ENCODE results near the gene GRHL1. TPM values are rescaled to one million over a fixed set of nuclear protein-coding genes. Genes with fewer than 3 reads are reported as not detected.
"Not testable (repeated sequence)": the region's sequence is repeated elsewhere in the genome, so short reads cannot be mapped to it uniquely, and the experiment has no call there.

GRHL1 gene
- total and polyA plus RNA-seq, 9 of the 15 experiments (the other 6 are each of a cell fraction or from before 2014, with no cell fraction given) = 1.7 to 6.1 (median 4.7) TPM

- H3K9me3 ChIP-seq (replicated peaks; ENCODE audit: control insufficient read depth, insufficient read depth, low read depth, low read length) = no peaks in the 10 kb centered on the region; the same call in 1 of the 2 replicates
- CTCF ChIA-PET (ENCODE audit: low intra/inter-chr PET ratio) = no interaction called here
- TF ChIP-seq TEAD1 (CRISPR knock-in tag; IDR thresholded peaks at IDR 0.05) (no peak), HSF4 (CRISPR knock-in tag; IDR thresholded peaks at IDR 0.05; ENCODE audit: borderline replicate concordance) (no peak), TEAD4 (IDR thresholded peaks at IDR 0.05; ENCODE audit: low read length) (no peak), TEAD4 (CRISPR knock-in tag; IDR thresholded peaks at IDR 0.05; ENCODE audit: borderline replicate concordance) (no peak), ZKSCAN8 (CRISPR knock-in tag; IDR thresholded peaks at IDR 0.05) (no peak), TEAD2 (tag; IDR thresholded peaks at IDR 0.05) (no peak)
- TF ChIP-seq, protein P1, sequence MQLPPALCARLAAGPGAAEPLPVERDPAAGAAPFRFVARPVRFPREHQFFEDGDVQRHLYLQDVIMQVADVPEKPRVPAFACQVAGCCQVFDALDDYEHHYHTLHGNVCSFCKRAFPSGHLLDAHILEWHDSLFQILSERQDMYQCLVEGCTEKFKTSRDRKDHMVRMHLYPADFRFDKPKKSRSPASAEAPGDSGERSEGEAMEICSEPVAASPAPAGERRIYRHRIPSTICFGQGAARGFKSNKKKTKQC (CRISPR knock-in tag; IDR thresholded peaks at IDR 0.05) = no peak
- TF ChIP-seq, protein P2, sequence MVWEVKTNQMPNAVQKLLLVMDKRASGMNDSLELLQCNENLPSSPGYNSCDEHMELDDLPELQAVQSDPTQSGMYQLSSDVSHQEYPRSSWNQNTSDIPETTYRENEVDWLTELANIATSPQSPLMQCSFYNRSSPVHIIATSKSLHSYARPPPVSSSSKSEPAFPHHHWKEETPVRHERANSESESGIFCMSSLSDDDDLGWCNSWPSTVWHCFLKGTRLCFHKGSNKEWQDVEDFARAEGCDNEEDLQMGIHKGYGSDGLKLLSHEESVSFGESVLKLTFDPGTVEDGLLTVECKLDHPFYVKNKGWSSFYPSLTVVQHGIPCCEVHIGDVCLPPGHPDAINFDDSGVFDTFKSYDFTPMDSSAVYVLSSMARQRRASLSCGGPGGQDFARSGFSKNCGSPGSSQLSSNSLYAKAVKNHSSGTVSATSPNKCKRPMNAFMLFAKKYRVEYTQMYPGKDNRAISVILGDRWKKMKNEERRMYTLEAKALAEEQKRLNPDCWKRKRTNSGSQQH (CRISPR knock-in tag; IDR thresholded peaks at IDR 0.05) = no peak
- POLR2A ChIA-PET = no interaction called here
- no peak for FAIRE-seq
- no peak overlapping the region for H3K27ac ChIP-seq (ENCODE audit: extremely low read depth, low read depth, low read length)
- H3K4me3 ChIP-seq = no peak overlapping the region
- no peak for DNase-seq (ENCODE audit: extremely low read depth in 1 of 4, low spot score in 3 of 4)
- H2AFZ ChIP-seq (ENCODE audit: low read depth, low read length) = no peak overlapping the region
- no peak for ATAC-seq
- no peaks in the 10 kb centered on the region for H3K36me3 ChIP-seq (ENCODE audit: control insufficient read depth, insufficient read depth, low read length)
- H3K4me2 ChIP-seq (ENCODE audit: insufficient read depth, low read length) = no peak overlapping the region
- no peaks in the 10 kb centered on the region for H3K9me1 ChIP-seq (ENCODE audit: control insufficient read depth, insufficient read depth, low read length)
- BruUV-seq (replicated peaks) = no TSS peak
- no peaks in the 10 kb centered on the region for H3K79me2 ChIP-seq (ENCODE audit: control insufficient read depth, insufficient read depth, low read length)
- H4K20me1 ChIP-seq (replicated peaks; ENCODE audit: control insufficient read depth, insufficient read depth, low read length) = no peaks in the 10 kb centered on the region
- H3K27me3 ChIP-seq (ENCODE audit: control insufficient read depth in 2 of 2, insufficient read depth in 2 of 2, low read length in 2 of 2) = peaks cover 0 to 4% of the 10 kb centered on the region in 2 experiments; a peak in 1 of 5 replicates
- in situ Hi-C loops (cut with MboI) = no loop called here
- H3K9ac ChIP-seq (ENCODE audit: insufficient read depth in 1 of 2, low read depth in 2 of 2, low read length in 2 of 2) = no peak overlapping the region
- intact Hi-C loops (cut with micrococcal nuclease) = no loop called here
- WGBS (ENCODE audit: insufficient coverage, low coverage, missing lambda C conversion rate) = 82% methylated on average over 29 of the region's 29 CpGs
- peaks cover 7 to 41% of the 10 kb centered on the region in 2 experiments for H3K4me1 ChIP-seq (replicated peaks in 1 of 2; ENCODE audit: control insufficient read depth in 2 of 2, insufficient read depth in 2 of 2, low read length in 2 of 2)
These were observed 61.5 kb downstream of the GRHL1 start for GRCh38 chr2:10012963-10013461.

DNA sequence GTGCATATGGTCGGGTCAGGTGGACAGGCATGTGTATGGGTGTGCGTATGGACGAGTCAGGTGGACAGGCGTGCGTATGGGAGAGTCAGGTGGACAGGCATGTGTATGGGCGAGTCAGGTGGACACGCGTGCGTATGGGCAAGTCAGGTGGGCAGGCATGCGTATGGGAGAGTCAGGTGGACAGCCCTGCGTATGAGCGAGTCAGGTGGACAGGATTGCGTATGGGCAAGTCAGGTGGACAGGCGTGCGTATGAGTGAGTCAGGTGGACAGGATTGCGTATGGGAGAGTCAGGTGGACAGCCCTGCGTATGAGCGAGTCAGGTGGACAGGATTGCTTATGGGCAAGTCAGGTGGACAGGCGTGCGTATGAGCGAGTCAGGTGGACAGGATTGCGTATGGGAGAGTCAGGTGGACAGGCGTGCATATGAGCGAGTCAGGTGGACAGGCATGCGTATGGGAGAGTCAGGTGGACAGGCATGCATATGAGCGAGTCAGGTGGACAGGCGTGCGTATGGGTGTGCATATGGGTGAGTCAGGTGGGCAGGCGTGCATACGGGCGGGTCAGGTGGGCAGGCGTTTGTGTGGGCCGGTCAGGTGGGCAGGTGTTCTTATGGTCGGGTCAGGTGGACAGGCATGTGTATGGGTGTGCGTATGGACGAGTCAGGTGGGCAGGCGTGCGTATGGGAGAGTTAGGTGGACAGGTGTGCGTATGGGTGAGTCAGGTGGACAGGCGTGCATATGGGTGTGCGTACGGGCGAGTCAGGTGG lies 62.3 kb downstream of the GRHL1 start:
- H2AFZ ChIP-seq (ENCODE audit: low read depth, low read length); H3K36me3 ChIP-seq (ENCODE audit: control insufficient read depth, insufficient read depth, low read length); POLR2A ChIA-PET; intact Hi-C loops (cut with micrococcal nuclease); H3K79me2 ChIP-seq (ENCODE audit: control insufficient read depth, insufficient read depth, low read length); H3K9ac ChIP-seq (ENCODE audit: insufficient read depth in 1 of 2, low read depth in 2 of 2, low read length in 2 of 2); DNase-seq (ENCODE audit: extremely low read depth in 1 of 4, low spot score in 3 of 4); H4K20me1 ChIP-seq (replicated peaks; ENCODE audit: control insufficient read depth, insufficient read depth, low read length); BruUV-seq (replicated peaks); in situ Hi-C loops (cut with MboI); H3K27ac ChIP-seq (ENCODE audit: extremely low read depth, low read depth, low read length); H3K9me1 ChIP-seq (ENCODE audit: control insufficient read depth, insufficient read depth, low read length); H3K27me3 ChIP-seq (ENCODE audit: control insufficient read depth in 2 of 2, insufficient read depth in 2 of 2, low read length in 2 of 2); H3K4me2 ChIP-seq (ENCODE audit: insufficient read depth, low read length); FAIRE-seq; H3K9me3 ChIP-seq (replicated peaks; ENCODE audit: control insufficient read depth, insufficient read depth, low read depth, low read length); ATAC-seq; H3K4me3 ChIP-seq; CTCF ChIA-PET (ENCODE audit: low intra/inter-chr PET ratio): not testable (repeated sequence)
- WGBS (ENCODE audit: insufficient coverage, low coverage, missing lambda C conversion rate) = 80% methylated on average over 32 of the region's 43 CpGs
- H3K4me1 ChIP-seq (replicated peaks in 1 of 2; ENCODE audit: control insufficient read depth in 2 of 2, insufficient read depth in 2 of 2, low read length in 2 of 2) = peaks cover 0 to 34% of the 10 kb centered on the region in 2 experiments; a peak in 3 of 5 replicates

All from K562 (cell line).